IMR-90 (cell line): Measurements from ENCODE around the gene CDKN3. TPM values are rescaled to one million over a fixed set of nuclear protein-coding genes. Genes with fewer than 3 reads are reported as not detected.

Source experiments
- ATAC-seq: fragments of 200-7000 bp; cut with Tn5 transposase; 2 replicates; pipeline ENCODE4 v1.9.1; 2020; ENCODE audit warnings: low read depth, mild to moderate bottlenecking, moderate library complexity
- Bru-seq: library from RNA; stranded (reverse); fragments of 400-500 nt; gene quantifications from one replicate; lab custom pipeline; 2021; lab: Mats Ljungman, UMichigan
- BruChase-seq, 2 experiments: library from RNA; stranded (reverse); fragments of 400-500 nt; gene quantifications; one replicate each; lab custom pipeline; 2021; lab: Mats Ljungman, UMichigan
- BruUV-seq: library from RNA; stranded (reverse); fragments of 400-500 nt; replicated peaks from 2 replicates; lab custom pipeline; 2021; lab: Mats Ljungman, UMichigan
- CTCF ChIA-PET: fragments of 300-600 bp; formaldehyde crosslinking; extraction: SDS; loops from one replicate; lab custom pipeline; 2021; ENCODE audit warnings: antibody characterized with exemption; lab: Yijun Ruan, JAX
- POLR2A ChIA-PET: fragments of 300-600 bp; sonication (Branson Sonifier 250); formaldehyde crosslinking; loops from one replicate; lab custom pipeline; 2022; ENCODE audit warnings: antibody characterized with exemption; ENCODE audit not compliant: unreplicated experiment; lab: Charles Lee
- DNase-seq: peaks from one replicate; pipeline ENCODE4 v3.0.0; 2013
- H2AFZ ChIP-seq: replicated peaks from 2 replicates; pipeline ENCODE3; 2013; ENCODE audit warnings: low read length, mild to moderate bottlenecking; ENCODE audit not compliant: poor library complexity
- H2AK5ac ChIP-seq: 2 replicates; pipeline ENCODE4 v1.6.1; 2013; ENCODE audit warnings: low read depth, low read length, inconsistent platforms
- H2AK9ac ChIP-seq: replicated peaks from 2 replicates; pipeline ENCODE3; 2013; ENCODE audit warnings: mild to moderate bottlenecking, low read depth, low read length, moderate library complexity; ENCODE audit not compliant: poor library complexity
- H2BK120ac ChIP-seq: 2 replicates; pipeline ENCODE4 v1.6.1; 2013; ENCODE audit warnings: low read depth, low read length, inconsistent platforms
- H2BK15ac ChIP-seq: 3 replicates; pipeline ENCODE4 v1.6.1; 2013; ENCODE audit warnings: low read depth, low read length, inconsistent platforms
- H2BK20ac ChIP-seq: 2 replicates; pipeline ENCODE4 v1.6.1; 2013; ENCODE audit warnings: low read depth, mild to moderate bottlenecking, inconsistent platforms, low read length, moderate library complexity
- H2BK5ac ChIP-seq: 2 replicates; pipeline ENCODE4 v1.6.1; 2013; ENCODE audit warnings: mild to moderate bottlenecking, low read depth, low read length, inconsistent platforms; ENCODE audit not compliant: poor library complexity, severe bottlenecking
- H3K14ac ChIP-seq: replicated peaks from 2 replicates; pipeline ENCODE4 v1.6.1; 2013; ENCODE audit warnings: low read depth, low read length, inconsistent platforms
- H3K18ac ChIP-seq: 2 replicates; pipeline ENCODE4 v1.6.1; 2013; ENCODE audit warnings: low read depth, low read length, control low read depth
- H3K23ac ChIP-seq: 2 replicates; pipeline ENCODE4 v1.6.1; 2013; ENCODE audit warnings: low read depth, low read length, inconsistent platforms
- H3K27ac ChIP-seq: 2 replicates; pipeline ENCODE4 v1.5.1; 2013; ENCODE audit warnings: mild to moderate bottlenecking, control low read depth, low read length; ENCODE audit not compliant: insufficient read depth
- H3K27me3 ChIP-seq: 2 replicates; pipeline ENCODE4 v1.6.1; 2013; ENCODE audit warnings: low read length; ENCODE audit not compliant: control insufficient read depth, insufficient read depth
- H3K36me3 ChIP-seq: 2 replicates; pipeline ENCODE4 v1.6.1; 2013; ENCODE audit warnings: low read length, mixed read lengths; ENCODE audit not compliant: control insufficient read depth, insufficient read depth
- H3K4ac ChIP-seq: 2 replicates; pipeline ENCODE4 v1.6.1; 2013; ENCODE audit warnings: low read depth, low read length, inconsistent platforms
- H3K4me1 ChIP-seq: 2 replicates; pipeline ENCODE4 v1.6.1; 2013; ENCODE audit warnings: low read length, mixed read lengths; ENCODE audit not compliant: control insufficient read depth, insufficient read depth
- H3K4me2 ChIP-seq: 2 replicates; pipeline ENCODE4 v1.6.1; 2013; ENCODE audit warnings: low read depth, mild to moderate bottlenecking, control low read depth, low read length, moderate library complexity
- H3K4me3 ChIP-seq: 2 replicates; pipeline ENCODE4 v1.5.1; 2013; ENCODE audit warnings: low read depth, mild to moderate bottlenecking, control low read depth, low read length, moderate library complexity; ENCODE audit not compliant: insufficient read depth
- H3K56ac ChIP-seq: 2 replicates; pipeline ENCODE4 v1.6.1; 2013; ENCODE audit warnings: low read length, inconsistent platforms; ENCODE audit not compliant: insufficient read depth; ENCODE audit errors: extremely low read depth
- H3K79me1 ChIP-seq, 2 experiments: 2 replicates each; pipeline ENCODE4 v1.6.1; 2013; ENCODE audit warnings: low read length in 2 of 2, inconsistent platforms in 1 of 2, low read depth in 1 of 2
- H3K9ac ChIP-seq: 2 replicates; pipeline ENCODE4 v1.6.1; 2013; ENCODE audit warnings: low read depth, low read length, control low read depth
- H3K9me1 ChIP-seq: 2 replicates; pipeline ENCODE4 v1.6.1; 2013; ENCODE audit warnings: low read length, inconsistent platforms; ENCODE audit not compliant: insufficient read depth
- H3K9me3 ChIP-seq: 2 replicates; pipeline ENCODE4 v1.6.1; 2013; ENCODE audit warnings: low read length; ENCODE audit not compliant: control insufficient read depth, insufficient read depth
- H4K20me1 ChIP-seq: 2 replicates; pipeline ENCODE4 v1.6.1; 2013; ENCODE audit warnings: low read length, inconsistent platforms; ENCODE audit not compliant: insufficient read depth
- H4K5ac ChIP-seq: 2 replicates; pipeline ENCODE4 v1.6.1; 2013; ENCODE audit warnings: mild to moderate bottlenecking, low read depth, low read length, control low read depth
- H4K8ac ChIP-seq, 2 experiments: 2 replicates each; pipeline ENCODE4 v1.6.1; 2013; ENCODE audit warnings: low read depth in 2 of 2, low read length in 2 of 2, control low read depth in 1 of 2, inconsistent platforms in 1 of 2
- H4K91ac ChIP-seq: 2 replicates; pipeline ENCODE4 v1.6.1; 2013; ENCODE audit warnings: low read depth, low read length, inconsistent platforms; ENCODE audit not compliant: insufficient read depth
- BHLHE40 ChIP-seq: fragments of 150-350 bp; IDR thresholded peaks from 2 replicates; pipeline ENCODE4 v1.6.1; 2016; ENCODE audit warnings: mild to moderate bottlenecking, low read depth, low read length
- CEBPB ChIP-seq: IDR thresholded peaks from 2 replicates; pipeline ENCODE4 v1.6.1; 2012; ENCODE audit warnings: low read depth, low read length, improper control_type of control experiment
- MAFK ChIP-seq: IDR thresholded peaks from 2 replicates; pipeline ENCODE4 v1.6.1; 2012; ENCODE audit warnings: low read depth, low read length, improper control_type of control experiment
- MAZ ChIP-seq: IDR thresholded peaks from 2 replicates; pipeline ENCODE4 v1.6.1; 2012; ENCODE audit warnings: low read depth, mild to moderate bottlenecking, low read length, improper control_type of control experiment, moderate library complexity, borderline replicate concordance
- NFE2L2 ChIP-seq: fragments of 150-350 bp; IDR thresholded peaks from 2 replicates; pipeline ENCODE4 v1.6.1; 2016; ENCODE audit warnings: low read depth, mild to moderate bottlenecking, low read length
- RAD21 ChIP-seq: IDR thresholded peaks from 2 replicates; pipeline ENCODE4 v1.6.1; 2012; ENCODE audit warnings: low read length, improper control_type of control experiment
- RCOR1 ChIP-seq: IDR thresholded peaks from 2 replicates; pipeline ENCODE4 v1.6.1; 2012; ENCODE audit warnings: mild to moderate bottlenecking, low read length, improper control_type of control experiment; ENCODE audit not compliant: insufficient replicate concordance
- SMC3 ChIP-seq: fragments of 150-350 bp; IDR thresholded peaks from 2 replicates; pipeline ENCODE4 v1.6.1; 2016; ENCODE audit warnings: low read depth, mild to moderate bottlenecking, antibody characterized with exemption, low read length, moderate library complexity
- whole genome bisulfite sequencing, 2 experiments: methylation state at CpG; one replicate each; pipeline versions ENCODE4 v1.1.5 to v1.1.7; 2013; ENCODE audit warnings: missing lambda C conversion rate in 2 of 2; ENCODE audit not compliant: insufficient read length in 1 of 2; ENCODE audit errors: extremely low coverage in 2 of 2; 5-methylcytosine and 5-hydroxymethylcytosine counted together
- dilution Hi-C: fragments of 300-500 bp; cut with HindIII; formaldehyde crosslinking; loops from one replicate; pipeline ENCODE4 v1.14.3; 2018; ENCODE audit warnings: low sequenced_read_pairs; ENCODE audit not compliant: unreplicated experiment
- in situ Hi-C: fragments of 300-500 bp; cut with MboI; formaldehyde crosslinking; loops from 3 replicates; pipeline ENCODE4 v1.14.3; 2019; ENCODE audit warnings: low sequenced_read_pairs, inconsistent platforms, mixed read lengths
- intact Hi-C: fragments of 100-400 bp; cut with micrococcal nuclease; formaldehyde crosslinking; loops from 2 replicates; pipeline ENCODE4 v1.10.0; 2022
- long read RNA-seq: library from polyadenylated mRNA; unstranded; transcript quantifications from one replicate; pipeline ENCODE4 v2.0.0, GENCODE V29; 2021; ENCODE audit not compliant: unreplicated experiment
- polyA plus RNA-seq, 3 experiments: library from polyadenylated mRNA; depleted of rRNA; stranded (reverse); fragments of >200 nt; gene quantifications; 2 replicates each; pipeline ENCODE4 v1.2.3, GENCODE V29; 2012; ENCODE audit warnings: low replicate concordance in 1 of 3
- total RNA-seq: library from RNA; depleted of rRNA; stranded (reverse); fragments of >200 nt; gene quantifications from 2 replicates; pipeline ENCODE4 v1.2.3, GENCODE V29; 2012; rRNA removed
- TF ChIP-seq, protein P1 (sequence below): conservative IDR thresholded peaks from 2 replicates; pipeline ENCODE4 v1.5.1; 2012; ENCODE audit warnings: mild to moderate bottlenecking, low read depth, low read length, improper control_type of control experiment
- TF ChIP-seq, protein P2 (sequence below): fragments of 150-350 bp; IDR thresholded peaks from 2 replicates; pipeline ENCODE4 v1.6.1; 2016; ENCODE audit warnings: low read depth, mild to moderate bottlenecking, low read length, moderate library complexity, borderline replicate concordance

The CDKN3 gene, protein sequence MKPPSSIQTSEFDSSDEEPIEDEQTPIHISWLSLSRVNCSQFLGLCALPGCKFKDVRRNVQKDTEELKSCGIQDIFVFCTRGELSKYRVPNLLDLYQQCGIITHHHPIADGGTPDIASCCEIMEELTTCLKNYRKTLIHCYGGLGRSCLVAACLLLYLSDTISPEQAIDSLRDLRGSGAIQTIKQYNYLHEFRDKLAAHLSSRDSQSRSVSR
- total RNA-seq (48.9 and 70.8 TPM in 2 replicates), polyA plus RNA-seq (2012; rRNA removed) (32.9 and 38.9 TPM in 2 replicates), Bru-seq, nascent RNA (percentile 45 among the genes with signal in this experiment), BruChase-seq, experiment 1, labeled RNA remaining after a 6-hour chase (percentile 37 among the genes with signal in this experiment), BruChase-seq, experiment 2, labeled RNA remaining after a 2-hour chase (percentile 34 among the genes with signal in this experiment)
- polyA plus RNA-seq (2012; cell fraction: cytosol; rRNA removed): 6.7 and 14.3 TPM in 2 replicates
- polyA plus RNA-seq (2012; cell fraction: nucleus; rRNA removed; ENCODE audit: low replicate concordance): 0.98 and 6.9 TPM in 2 replicates
- long read RNA-seq, transcript CDKN3-202 (8 exons, 893 nt): major isoform, 5 of 8 reads
- long read RNA-seq, partial matches to known transcripts: 1 of 8 reads
- long read RNA-seq, other reads (novel, unspliced or antisense): 2 of 8 reads

DNA sequence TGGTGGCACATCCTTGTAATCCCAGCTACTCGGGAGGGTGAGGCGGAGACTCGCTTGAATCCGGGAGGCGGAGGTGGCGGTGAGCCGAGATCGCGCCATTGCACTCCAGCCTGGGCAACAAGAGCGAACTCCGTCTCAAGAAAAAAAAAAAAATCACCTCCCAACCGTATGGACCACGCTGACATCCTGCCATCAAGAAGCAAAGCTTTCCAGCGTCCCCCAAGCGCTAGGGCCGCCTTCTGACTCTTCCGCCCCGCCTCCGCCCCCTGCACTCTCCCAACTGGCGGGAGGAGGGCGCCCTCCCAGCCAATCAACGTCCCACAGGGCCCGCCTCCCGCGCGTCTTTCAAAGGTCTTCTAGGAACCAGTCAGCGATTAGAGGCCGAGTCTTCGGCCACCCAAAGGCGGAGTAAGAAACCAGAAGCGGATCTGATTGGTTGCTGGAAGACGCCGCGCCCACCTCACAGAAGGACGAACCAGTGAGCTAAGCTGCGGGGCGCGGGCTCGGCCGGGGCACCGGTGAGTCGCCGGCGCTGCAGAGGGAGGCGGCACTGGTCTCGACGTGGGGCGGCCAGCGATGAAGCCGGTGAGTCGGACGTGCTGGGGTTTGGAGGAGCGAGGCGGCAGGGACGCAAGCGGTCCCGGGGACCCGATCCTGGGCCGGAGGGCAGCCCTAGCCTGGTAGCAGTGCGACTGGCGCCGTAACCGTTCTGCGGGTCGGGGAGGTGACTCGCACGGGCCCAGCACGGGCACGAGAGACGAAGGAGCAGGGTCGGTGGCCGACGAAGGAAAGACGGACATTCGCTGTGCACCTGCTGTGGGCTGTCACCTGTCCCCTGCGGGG is at the start of gene CDKN3:
TSS of gene CDKN3 (plus strand) at position 515 of the 843 bp plus-strand sequence. CDS start at position 577, 62 bp downstream.
- H2AFZ ChIP-seq: peak within 1 kb of the TSS; percentile 96
- no peak within 1 kb of the TSS for H2BK120ac ChIP-seq
- peak; percentile 99 for DNase-seq
- peak within 1 kb of the TSS; percentile 20 for H3K14ac ChIP-seq
- intact Hi-C loops (no loop called here), in situ Hi-C loops (no loop called here), dilution Hi-C loops (no loop called here)
- H3K4me1 ChIP-seq: peaks cover 5% of the 10 kb centered on the region; the same call in 1 of the 2 replicates
- H3K27me3 ChIP-seq: no peaks in the 10 kb centered on the region
- peak within 1 kb of the TSS; percentile 36 for H3K4ac ChIP-seq
- H4K8ac ChIP-seq: peak within 1 kb of the TSS; percentile 66 to 93; a peak in 3 of 4 replicates
- H2AK5ac ChIP-seq: no peak within 1 kb of the TSS
- peaks cover 24 to 37% of the 10 kb centered on the region in 2 experiments for H3K79me1 ChIP-seq
- H3K4me3 ChIP-seq: peak within 1 kb of the TSS; percentile 85
- H3K56ac ChIP-seq: peak within 1 kb of the TSS; percentile 38; the same call in 1 of the 2 replicates
- peak; percentile 99 for ATAC-seq
- H3K27ac ChIP-seq: peak within 1 kb of the TSS; percentile 29
- peak within 1 kb of the TSS; percentile 7; the same call in 1 of the 2 replicates for H4K91ac ChIP-seq
- ChIA-PET POLR2A (interaction anchor here (0.6 kb wide), 1 partner anchor 258 kb away, joined by 4 read pairs; no protein-coding TSS in a partner anchor), CTCF (interaction anchor here (1.0 to 1.2 kb wide), 2 partner anchors 8 to 24 kb away, joined by 3 read pairs; no protein-coding TSS in a partner anchor)
- H3K4me2 ChIP-seq: peak within 1 kb of the TSS; percentile 97
- no peak within 1 kb of the TSS for H2BK15ac ChIP-seq
- H3K9me1 ChIP-seq: peaks cover 4% of the 10 kb centered on the region; the same call in 1 of the 2 replicates
- peak within 1 kb of the TSS; percentile 10 for H2BK5ac ChIP-seq
- H3K36me3 ChIP-seq: no peaks in the 10 kb centered on the region
- no peaks in the 10 kb centered on the region for H3K9me3 ChIP-seq
- H3K18ac ChIP-seq: no peak within 1 kb of the TSS
- 0% methylated on average over 52 of the region's 76 CpGs; no CpG with 5 or more reads in 1 of the 2 experiments for WGBS, 2 experiments
- H3K23ac ChIP-seq: peak within 1 kb of the TSS; percentile 87
- no peak within 1 kb of the TSS for H2BK20ac ChIP-seq
- H4K20me1 ChIP-seq: no peaks in the 10 kb centered on the region
- peak within 1 kb of the TSS; percentile 35 for H2AK9ac ChIP-seq
- peak within 1 kb of the TSS; percentile 54 for H3K9ac ChIP-seq
- H4K5ac ChIP-seq: no peak within 1 kb of the TSS
- no TSS peak for BruUV-seq
- TF ChIP-seq SMC3 (no peak), RCOR1 (no peak), NFE2L2 (no peak), MAFK (no peak), BHLHE40 (0 out of 2 replicates have a peak, but pooled peaks have one; percentile 26), CEBPB (no peak), MAZ (peak; percentile 81; the same call in 1 of the 2 replicates), RAD21 (no peak)
- TF ChIP-seq, protein P1, sequence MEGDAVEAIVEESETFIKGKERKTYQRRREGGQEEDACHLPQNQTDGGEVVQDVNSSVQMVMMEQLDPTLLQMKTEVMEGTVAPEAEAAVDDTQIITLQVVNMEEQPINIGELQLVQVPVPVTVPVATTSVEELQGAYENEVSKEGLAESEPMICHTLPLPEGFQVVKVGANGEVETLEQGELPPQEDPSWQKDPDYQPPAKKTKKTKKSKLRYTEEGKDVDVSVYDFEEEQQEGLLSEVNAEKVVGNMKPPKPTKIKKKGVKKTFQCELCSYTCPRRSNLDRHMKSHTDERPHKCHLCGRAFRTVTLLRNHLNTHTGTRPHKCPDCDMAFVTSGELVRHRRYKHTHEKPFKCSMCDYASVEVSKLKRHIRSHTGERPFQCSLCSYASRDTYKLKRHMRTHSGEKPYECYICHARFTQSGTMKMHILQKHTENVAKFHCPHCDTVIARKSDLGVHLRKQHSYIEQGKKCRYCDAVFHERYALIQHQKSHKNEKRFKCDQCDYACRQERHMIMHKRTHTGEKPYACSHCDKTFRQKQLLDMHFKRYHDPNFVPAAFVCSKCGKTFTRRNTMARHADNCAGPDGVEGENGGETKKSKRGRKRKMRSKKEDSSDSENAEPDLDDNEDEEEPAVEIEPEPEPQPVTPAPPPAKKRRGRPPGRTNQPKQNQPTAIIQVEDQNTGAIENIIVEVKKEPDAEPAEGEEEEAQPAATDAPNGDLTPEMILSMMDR: peak; percentile 45
- TF ChIP-seq, protein P2, sequence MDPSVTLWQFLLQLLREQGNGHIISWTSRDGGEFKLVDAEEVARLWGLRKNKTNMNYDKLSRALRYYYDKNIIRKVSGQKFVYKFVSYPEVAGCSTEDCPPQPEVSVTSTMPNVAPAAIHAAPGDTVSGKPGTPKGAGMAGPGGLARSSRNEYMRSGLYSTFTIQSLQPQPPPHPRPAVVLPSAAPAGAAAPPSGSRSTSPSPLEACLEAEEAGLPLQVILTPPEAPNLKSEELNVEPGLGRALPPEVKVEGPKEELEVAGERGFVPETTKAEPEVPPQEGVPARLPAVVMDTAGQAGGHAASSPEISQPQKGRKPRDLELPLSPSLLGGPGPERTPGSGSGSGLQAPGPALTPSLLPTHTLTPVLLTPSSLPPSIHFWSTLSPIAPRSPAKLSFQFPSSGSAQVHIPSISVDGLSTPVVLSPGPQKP: no peak
